Stimulated activated naive CD4-positive, alpha-beta T cell treated with Interleukin-2 at 50 U/mL for 16 hours (primary cell): ENCODE measurements around the gene RARB.

Experiments
- DNase-seq: peaks from one replicate; lab custom pipeline; 2025; lab: John Stamatoyannopoulos, UW

Gene RARB

DNA sequence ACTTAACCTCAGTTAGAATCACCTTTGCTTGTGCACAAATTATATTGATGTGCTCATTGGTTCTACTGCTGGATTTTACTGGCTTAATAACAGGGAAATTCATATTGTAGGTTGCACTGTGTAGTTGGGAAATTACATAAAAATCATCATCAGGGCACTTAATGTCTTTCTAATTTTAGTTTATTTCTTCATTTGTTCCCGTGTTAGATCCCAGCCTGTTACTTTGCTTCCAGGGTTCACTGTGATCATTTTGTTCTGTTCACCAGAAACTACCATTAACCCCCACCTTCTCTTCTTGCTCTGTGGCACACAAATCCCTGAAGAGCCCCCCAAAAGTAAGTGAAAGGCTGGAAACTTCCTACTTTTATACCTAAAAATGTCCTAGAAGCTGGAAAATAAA lies 80.4 kb downstream of the RARB start:
- DNase-seq = no peak

GRCh38 chr3:25508901-25509300 lies 80.8 kb downstream of the RARB start:
- no peak for DNase-seq

DNA sequence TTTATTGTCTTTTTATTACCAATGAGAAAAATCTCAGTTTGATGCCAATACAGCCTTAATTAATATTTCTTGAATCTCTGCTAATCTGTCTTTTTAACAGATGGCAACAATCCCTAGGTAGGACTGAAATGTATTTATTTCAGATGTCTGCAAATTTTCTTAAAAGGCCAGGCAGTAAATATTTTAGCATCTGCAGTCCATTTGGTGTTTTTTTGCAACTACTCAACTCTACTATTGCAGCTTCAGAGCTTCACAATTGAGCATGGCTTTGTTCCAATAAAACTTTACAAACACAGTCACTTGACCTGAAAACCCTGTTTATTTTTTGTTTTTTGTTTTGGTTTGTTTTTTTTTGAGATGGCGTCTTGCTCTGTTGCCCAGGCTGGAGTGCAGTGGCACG lies 82.7 kb downstream of the RARB start:
- no peak for DNase-seq

GRCh38 chr3:25511972-25512721 lies 84.1 kb downstream of the RARB start:
- DNase-seq = no peak

DNA sequence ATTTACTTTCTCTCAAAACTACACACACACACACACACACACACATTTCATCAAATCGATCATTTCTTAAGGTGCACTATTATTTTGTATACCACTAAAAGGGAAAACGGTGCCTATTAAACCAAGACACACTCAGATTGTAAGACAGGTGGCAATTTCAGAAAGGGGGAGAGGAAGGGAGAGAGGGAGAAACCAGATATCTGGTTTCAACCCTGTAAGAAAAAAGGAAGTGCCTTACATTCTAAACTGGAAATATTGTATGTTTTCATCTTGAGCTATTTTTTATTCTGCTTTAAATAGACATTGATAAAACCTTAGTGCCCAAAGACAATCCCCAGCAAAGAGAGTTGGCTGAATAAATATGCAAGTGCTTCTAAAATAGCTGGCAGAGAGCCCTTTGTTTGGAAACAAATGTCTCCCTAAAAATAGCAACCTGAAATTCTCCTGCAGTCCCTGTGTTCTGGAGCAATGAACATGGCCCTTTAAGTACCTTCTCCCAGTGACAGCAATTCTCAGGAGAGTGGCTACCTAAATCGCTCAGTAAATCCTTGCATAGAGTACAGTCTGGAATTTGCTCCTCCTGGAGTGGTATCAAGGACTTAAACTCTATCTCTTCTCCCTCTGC lies 85.7 kb downstream of the RARB start:
- no peak for DNase-seq

DNA sequence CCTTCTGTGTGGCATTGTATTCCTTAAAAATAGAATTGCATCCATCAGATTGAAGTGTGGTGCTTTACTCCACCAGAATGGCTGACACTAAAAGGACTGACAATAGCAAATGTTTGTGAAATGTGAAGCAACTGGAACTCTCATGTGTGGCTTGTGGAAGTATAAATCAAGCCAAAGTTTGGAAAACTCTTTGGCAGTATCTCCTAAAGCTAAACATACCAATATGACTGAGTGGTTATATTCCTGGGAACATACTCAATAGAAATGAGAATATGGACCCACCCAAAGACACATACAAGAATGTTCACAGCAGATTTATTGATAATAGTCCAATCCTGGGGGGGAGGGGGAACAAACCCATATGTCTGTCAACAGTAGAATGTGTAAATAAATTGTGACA lies 87.1 kb downstream of the RARB start:
- DNase-seq = no peak

DNA sequence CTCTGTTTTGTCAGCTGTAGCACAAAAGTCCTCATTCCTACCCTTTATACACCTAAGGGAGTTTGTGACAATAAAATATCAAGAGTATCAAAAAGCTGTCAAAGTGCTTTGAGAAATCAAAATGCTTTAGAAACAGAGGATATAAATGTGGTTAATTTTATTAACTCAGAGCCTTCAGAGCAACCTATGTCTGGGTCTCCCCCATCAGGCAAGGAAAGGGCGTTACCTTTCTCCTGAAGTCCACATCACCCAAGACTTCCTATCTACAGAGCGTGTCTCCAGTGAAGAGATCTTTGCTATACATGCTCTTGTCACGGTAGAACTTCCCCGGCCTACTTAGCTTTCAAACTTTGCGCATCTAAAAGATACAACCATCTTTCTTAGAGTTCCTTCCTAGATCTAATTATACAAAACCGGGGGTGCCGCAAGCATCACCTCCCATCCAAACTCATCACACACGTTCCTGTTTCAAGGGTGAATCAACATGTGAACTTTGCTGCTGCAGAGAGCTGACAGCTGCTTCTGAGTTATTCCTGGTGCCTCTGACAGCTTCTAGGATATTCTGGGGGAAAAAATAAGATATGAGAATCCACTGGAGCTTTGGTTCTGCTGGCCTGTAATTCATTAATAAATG lies 93.0 kb downstream of the RARB start:
- DNase-seq = no peak

DNA sequence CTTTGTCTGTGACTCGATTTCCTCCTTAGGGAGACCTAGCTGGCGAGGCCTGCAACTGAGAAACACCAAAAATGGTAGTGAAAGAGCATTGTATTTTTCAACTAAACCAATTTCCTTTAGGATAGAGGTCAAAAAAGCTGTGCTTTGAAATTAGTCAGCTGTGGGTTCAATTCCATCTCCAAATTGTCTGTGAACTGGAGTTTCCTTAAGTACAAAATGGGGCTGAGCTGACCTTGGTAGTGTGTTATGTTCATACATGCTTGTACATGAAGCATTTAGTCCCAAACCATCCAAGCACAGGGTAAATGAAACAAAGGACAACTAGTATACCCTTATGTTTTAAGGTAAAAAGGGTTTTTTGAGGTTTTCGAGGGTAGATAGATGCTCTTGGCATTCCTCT lies 99.3 kb downstream of the RARB start:
- DNase-seq = no peak

- DNase-seq = no peak
These were observed 99.7 kb downstream of the RARB start for GRCh38 chr3:25527801-25528200.

- DNase-seq = no peak
These were observed 103.9 kb downstream of the RARB start for GRCh38 chr3:25531971-25532370.

DNA sequence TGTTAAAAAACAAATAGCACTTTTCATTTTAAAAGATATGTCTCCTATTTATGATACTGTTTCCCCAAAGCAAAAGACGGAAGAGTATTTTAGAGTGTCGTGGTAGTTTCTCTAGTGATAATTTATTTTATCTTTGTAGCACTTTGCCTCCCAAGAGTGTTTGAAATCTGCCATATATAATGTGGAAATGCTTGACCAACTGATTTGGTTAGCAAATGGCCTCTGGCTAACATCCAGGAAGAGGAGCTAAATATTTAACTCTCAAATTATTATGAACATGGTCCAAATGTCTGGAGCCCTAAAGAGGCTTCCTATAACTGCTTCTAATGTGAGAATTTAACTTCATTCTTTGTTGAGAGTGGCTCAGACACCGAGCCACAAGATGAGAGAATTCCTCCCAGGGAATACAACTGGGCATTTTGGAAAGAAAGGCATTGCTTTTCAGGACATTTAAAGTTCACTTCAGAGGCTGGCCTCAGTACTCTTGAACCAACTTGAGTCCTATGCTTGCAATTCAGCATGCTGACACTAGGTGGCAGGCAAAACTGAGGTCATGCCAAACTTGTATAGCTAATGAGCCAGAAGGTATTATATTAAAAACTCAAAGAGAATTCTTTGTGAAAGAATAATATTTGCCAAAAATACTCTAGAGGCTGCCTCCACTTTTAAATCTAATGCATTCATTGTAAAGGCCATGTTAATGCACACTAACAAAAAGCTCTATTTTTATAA lies 104.5 kb downstream of the RARB start:
- no peak for DNase-seq

DNA sequence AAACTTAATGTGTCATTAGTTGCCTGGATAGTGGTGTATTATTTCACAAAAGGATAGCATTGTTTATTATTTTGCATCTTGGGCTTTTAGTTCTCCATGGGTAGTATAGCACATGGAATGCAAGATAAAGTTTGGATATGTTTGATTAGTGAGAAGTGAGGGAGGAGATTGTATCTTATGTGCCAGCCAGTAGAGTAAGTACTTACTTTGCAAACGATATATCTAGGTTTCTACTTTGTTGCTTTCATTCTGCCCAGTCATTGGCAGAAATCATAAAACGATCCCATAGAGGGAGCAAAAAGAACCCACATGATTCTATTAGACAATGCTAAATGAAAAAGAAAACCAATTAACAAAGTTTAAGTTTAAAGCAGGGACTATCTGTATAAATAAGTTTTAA lies 105.3 kb downstream of the RARB start:
- no peak for DNase-seq

DNA sequence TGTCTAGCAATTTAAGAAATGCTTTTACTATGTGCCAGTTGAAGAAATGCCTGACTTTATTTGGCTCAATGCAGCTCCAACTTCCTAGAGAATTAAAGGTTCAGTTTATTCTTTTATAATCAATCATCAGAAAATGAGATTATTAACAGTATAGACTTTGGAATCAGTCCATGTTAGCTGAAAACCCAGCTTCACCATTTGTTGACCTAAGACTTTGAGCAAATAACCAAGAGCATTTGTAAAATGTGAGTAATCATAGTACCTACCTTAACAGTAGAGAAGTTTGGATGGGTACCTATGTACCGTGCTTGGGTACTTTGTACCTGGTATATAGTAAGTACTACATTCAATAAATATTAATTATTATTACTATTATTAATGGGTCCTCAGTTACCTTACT lies 105.9 kb downstream of the RARB start:
- no peak for DNase-seq

- no peak for DNase-seq
These were observed 108.7 kb downstream of the RARB start for GRCh38 chr3:25536521-25537391.

DNA sequence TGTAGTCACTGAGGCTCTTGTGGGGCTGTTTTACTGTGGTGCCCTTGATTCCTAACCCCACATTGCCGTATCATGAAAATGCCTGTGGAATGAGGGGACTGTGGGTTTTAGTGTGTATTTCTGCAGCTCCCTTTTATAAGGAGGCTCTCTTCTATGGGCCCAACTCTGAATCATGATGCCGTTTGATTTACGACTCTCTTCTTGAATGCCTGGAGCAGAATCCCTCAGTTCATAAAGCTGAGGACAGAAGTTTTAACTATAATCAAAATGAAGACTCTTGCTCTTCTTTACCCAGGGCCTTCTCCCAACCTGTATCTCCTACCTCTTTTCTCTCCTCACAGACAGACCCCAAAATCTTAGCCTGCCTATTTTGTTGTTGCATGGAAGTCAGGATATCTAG lies 109.5 kb downstream of the RARB start:
- DNase-seq = no peak

GRCh38 chr3:25540273-25540672 lies 112.2 kb downstream of the RARB start:
- no peak for DNase-seq

GRCh38 chr3:25542492-25543039 lies 114.5 kb downstream of the RARB start:
- DNase-seq = no peak

- DNase-seq = no peak
These were observed 119.0 kb downstream of the RARB start for GRCh38 chr3:25547103-25547502.

DNA sequence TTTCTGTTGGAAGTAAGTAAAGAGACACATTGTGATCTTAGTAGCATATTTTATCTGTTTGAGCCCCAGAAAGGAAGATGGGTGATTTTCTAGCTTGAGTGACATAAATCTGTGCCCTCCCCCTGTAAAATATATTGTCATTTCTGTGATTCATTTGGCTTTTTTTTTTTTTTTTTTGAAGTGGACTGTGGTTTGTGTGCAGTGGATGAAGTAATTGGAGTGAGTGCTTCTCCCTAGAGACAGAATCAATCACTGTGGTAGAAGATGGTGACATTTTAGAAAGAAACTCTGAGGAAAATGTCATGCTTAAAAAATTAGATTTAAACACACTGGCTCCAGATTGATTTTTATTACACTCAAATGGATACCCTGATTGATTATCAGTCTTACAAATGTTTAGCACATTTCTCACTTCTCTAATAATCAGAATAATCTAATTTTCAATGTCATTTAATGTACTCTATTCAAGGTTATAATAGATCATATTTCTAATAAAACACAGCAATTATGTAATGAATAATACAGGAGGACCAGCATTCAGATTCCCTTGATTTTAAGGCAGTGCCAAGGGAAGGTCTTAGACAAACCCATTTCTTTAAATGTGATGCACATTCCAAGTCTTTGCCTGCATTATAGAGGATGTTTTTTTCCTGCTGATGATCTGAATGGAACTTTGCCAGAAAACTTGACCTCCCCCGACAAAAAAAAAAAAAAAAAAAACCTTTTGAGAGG lies 120.0 kb downstream of the RARB start:
- DNase-seq = no peak

DNA sequence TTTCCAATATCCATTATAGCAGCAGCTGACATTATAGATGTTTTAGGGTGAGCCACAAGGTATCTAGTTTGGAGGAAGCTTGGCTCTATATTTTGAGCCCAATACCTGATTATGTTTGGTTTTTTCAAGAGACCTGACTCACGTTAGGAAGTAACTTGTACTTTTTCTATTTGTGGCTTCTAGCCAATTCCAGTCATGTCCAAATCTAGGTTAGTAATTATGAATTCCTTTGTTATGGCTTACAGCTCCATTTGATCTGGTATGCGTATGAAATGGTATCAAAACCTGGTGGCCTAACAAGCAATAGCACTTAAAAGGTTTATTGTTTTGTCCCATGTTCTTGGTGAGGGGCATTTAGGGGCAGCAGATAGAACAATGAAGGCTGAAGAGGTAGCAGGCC lies 120.8 kb downstream of the RARB start:
- no peak for DNase-seq

DNA sequence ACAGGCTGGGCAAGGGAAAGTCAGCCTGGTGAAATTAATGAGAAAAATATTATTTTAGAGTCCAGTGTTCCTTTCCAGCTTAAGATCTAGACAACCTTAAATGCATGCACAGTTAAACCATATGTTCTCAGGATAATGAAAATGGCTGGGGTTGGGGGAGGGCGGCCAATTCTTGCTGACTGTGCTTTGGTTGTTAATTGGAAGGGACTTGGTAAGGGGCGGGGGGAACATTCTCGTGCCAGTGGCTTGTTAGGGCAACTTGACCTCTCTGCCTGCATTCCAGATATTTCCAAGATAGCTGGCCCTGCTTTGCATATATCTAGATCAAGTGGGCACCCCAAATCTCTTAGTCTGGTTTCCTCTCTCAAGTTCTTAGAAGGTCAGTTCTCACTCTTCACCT lies 124.2 kb downstream of the RARB start:
- no peak for DNase-seq
